Left lung (tissue), 10 donors: ENCODE results near the gene ZBTB46. TPM values are rescaled to one million over a fixed set of nuclear protein-coding genes. Genes with fewer than 3 reads are reported as not detected.

Experiments
- ATAC-seq: fragments of 200-7000 bp; cut with Tn5 transposase; one replicate; pipeline ENCODE4 v1.9.1; 2020; ENCODE audit warnings: moderate library complexity
- DNase-seq, 4 donors: peaks; one replicate each; pipeline ENCODE4 v3.0.0-alpha.2; 2013 to 2020
- H3K27ac ChIP-seq, 2 donors: fragments of 200-600 bp; sonication (generic) in 1 of 2; one replicate each; pipeline versions ENCODE4 v1.5.0 to v1.8.0; 2020 to 2021
- H3K27me3 ChIP-seq, 2 donors: fragments of 200-600 bp; sonication (generic) in 1 of 2; one replicate each; pipeline versions ENCODE4 v1.5.0 to v1.8.0; 2020 to 2021
- H3K36me3 ChIP-seq, 2 donors: fragments of 200-600 bp; sonication (generic) in 1 of 2; one replicate each; pipeline versions ENCODE4 v1.5.0 to v1.8.0; 2020 to 2021
- H3K4me1 ChIP-seq, 2 donors: fragments of 200-600 bp; one replicate each; pipeline ENCODE4 v1.8.0; 2021
- H3K4me3 ChIP-seq, 2 donors: fragments of 200-600 bp; sonication (generic) in 1 of 2; one replicate each; pipeline versions ENCODE4 v1.5.0 to v1.8.0; 2020 to 2021; ENCODE audit warnings: mild to moderate bottlenecking in 1 of 2
- H3K9me3 ChIP-seq, 2 donors: fragments of 200-600 bp; sonication (generic) in 1 of 2; one replicate each; pipeline versions ENCODE4 v1.5.0 to v1.8.0; 2020 to 2021
- CTCF ChIP-seq, 2 donors: fragments of 200-600 bp; sonication (generic) in 1 of 2; IDR thresholded peaks; one replicate each; pipeline versions ENCODE4 v1.5.0 to v1.8.0; 2021; ENCODE audit warnings: antibody characterized with exemption in 2 of 2
- intact Hi-C, 2 donors: fragments of 100-400 bp; cut with DNase I; formaldehyde crosslinking; loops; one replicate each; pipeline versions ENCODE4 v1.11.2 to v1.14.2; 2022
- polyA plus RNA-seq, 6 donors: library from polyadenylated mRNA; unstranded; fragments of 120-200 nt; gene quantifications; one replicate each; pipeline ENCODE4 v1.2.1, GENCODE V29; 2013; ENCODE audit not compliant: insufficient read length in 6 of 6
- total RNA-seq, 2 donors: library from RNA; stranded (reverse); fragmentation: NEBNext Ultra II Directional; extraction: Animal tissue kit (Norgen Biotek cat#: 25700); gene quantifications; one replicate each; pipeline ENCODE4 v1.2.1, GENCODE V29; 2021
- donor health status: DM: no; HTN: yes; CAD: no.
- donor health status: DM: no; HTN: no; CAD: no.

The ZBTB46 gene
- total and polyA plus RNA-seq, 8 donors, result 9.2 to 16.3 (median 11.7) TPM

- no peak for ATAC-seq
- intact Hi-C loops, result no loop called here
- TF ChIP-seq CTCF (IDR thresholded peaks at IDR 0.05), result no peak
Observed at GRCh38 chr20:63744158-63744557, 86.9 kb downstream of the ZBTB46 start.

GRCh38 chr20:63743210-63743970 lies 87.7 kb downstream of the ZBTB46 start:
- Histone ChIP-seq H3K27me3 (peaks cover 0 to 9% of the 10 kb centered on the region in 2 donors), H3K36me3 (peaks cover 0 to 39% of the 10 kb centered on the region in 2 donors), H3K4me1 (peaks cover 19 to 31% of the 10 kb centered on the region in 2 donors), H3K9me3 (no peaks in the 10 kb centered on the region), H3K4me3 (no peak overlapping the region), H3K27ac (no peak overlapping the region)
- no peak for TF ChIP-seq CTCF (IDR thresholded peaks at IDR 0.05)
- peak in 1 of 4 donors; percentile 67 for DNase-seq
- intact Hi-C loops, result no loop called here
- no peak for ATAC-seq

More at GRCh38 chr20:63744158-63744557, 86.9 kb downstream of the ZBTB46 start:
- Histone ChIP-seq H3K27ac (no peak overlapping the region), H3K9me3 (no peaks in the 10 kb centered on the region), H3K27me3 (peaks cover 0 to under 1% of the 10 kb centered on the region in 2 donors), H3K4me3 (no peak overlapping the region), H3K36me3 (peaks cover 0 to 39% of the 10 kb centered on the region in 2 donors), H3K4me1 (peaks cover 11 to 24% of the 10 kb centered on the region in 2 donors)
- no peak for DNase-seq

GRCh38 chr20:63742381-63743024 lies 88.6 kb downstream of the ZBTB46 start:
- H3K27ac ChIP-seq, result no peak overlapping the region
- DNase-seq (peak in 1 of 4 donors; percentile 70), ATAC-seq (no peak)
- TF ChIP-seq CTCF (IDR thresholded peaks at IDR 0.05), result no peak
- H3K36me3 ChIP-seq, result peaks cover 0 to 39% of the 10 kb centered on the region in 2 donors
- no peaks in the 10 kb centered on the region for H3K9me3 ChIP-seq
- no peak overlapping the region for H3K4me3 ChIP-seq
- peaks cover 28 to 40% of the 10 kb centered on the region in 2 donors for H3K4me1 ChIP-seq
- intact Hi-C loops, result no loop called here
- peaks cover 0 to 17% of the 10 kb centered on the region in 2 donors for H3K27me3 ChIP-seq

GRCh38 chr20:63741676-63742380 lies 89.2 kb downstream of the ZBTB46 start:
- peaks cover 0 to 24% of the 10 kb centered on the region in 2 donors for H3K27me3 ChIP-seq
- H3K9me3 ChIP-seq, result no peaks in the 10 kb centered on the region
- peak in 1 of 4 donors; percentile 78 for DNase-seq
- H3K27ac ChIP-seq, result peak overlapping the region; percentile 78 to 93
- intact Hi-C loops, result no loop called here
- peaks cover 0 to 41% of the 10 kb centered on the region in 2 donors for H3K36me3 ChIP-seq
- peak overlapping the region in 1 of 2 donors; percentile 65 for H3K4me3 ChIP-seq
- TF ChIP-seq CTCF (IDR thresholded peaks at IDR 0.05), result no peak
- ATAC-seq, result no peak
- peaks cover 31 to 47% of the 10 kb centered on the region in 2 donors for H3K4me1 ChIP-seq

- no peak for TF ChIP-seq CTCF (IDR thresholded peaks at IDR 0.05)
- peaks cover 31 to 48% of the 10 kb centered on the region in 2 donors for H3K4me1 ChIP-seq
- peaks cover 0 to 41% of the 10 kb centered on the region in 2 donors for H3K36me3 ChIP-seq
- DNase-seq, result no peak
- H3K4me3 ChIP-seq, result peak overlapping the region; percentile 60 to 65
- ATAC-seq, result no peak
- H3K9me3 ChIP-seq, result no peaks in the 10 kb centered on the region
- peak overlapping the region; percentile 78 to 93 for H3K27ac ChIP-seq
- intact Hi-C loops, result no loop called here
- peaks cover 0 to 26% of the 10 kb centered on the region in 2 donors for H3K27me3 ChIP-seq
Observed at GRCh38 chr20:63741354-63741675, 89.7 kb downstream of the ZBTB46 start.
